IPS-18c (cell line): ENCODE results near the gene PSMG1.
"Not testable (repeated sequence)": the region's sequence is repeated elsewhere in the genome, so short reads cannot be mapped to it uniquely, and the experiment has no call there.

Experiments
- H3K4me3 ChIP-seq: 2 replicates; pipeline ENCODE4 v1.7.0; 2013; ENCODE audit warnings: low read depth, mild to moderate bottlenecking, low read length, moderate library complexity; ENCODE audit not compliant: insufficient read depth
- H3K9me3 ChIP-seq: one replicate; pipeline ENCODE4 v1.6.1; 2013; ENCODE audit warnings: mild to moderate bottlenecking, low read length, moderate library complexity; ENCODE audit not compliant: control insufficient read depth, insufficient read depth

PSMG1 gene, protein sequence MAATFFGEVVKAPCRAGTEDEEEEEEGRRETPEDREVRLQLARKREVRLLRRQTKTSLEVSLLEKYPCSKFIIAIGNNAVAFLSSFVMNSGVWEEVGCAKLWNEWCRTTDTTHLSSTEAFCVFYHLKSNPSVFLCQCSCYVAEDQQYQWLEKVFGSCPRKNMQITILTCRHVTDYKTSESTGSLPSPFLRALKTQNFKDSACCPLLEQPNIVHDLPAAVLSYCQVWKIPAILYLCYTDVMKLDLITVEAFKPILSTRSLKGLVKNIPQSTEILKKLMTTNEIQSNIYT

DNA sequence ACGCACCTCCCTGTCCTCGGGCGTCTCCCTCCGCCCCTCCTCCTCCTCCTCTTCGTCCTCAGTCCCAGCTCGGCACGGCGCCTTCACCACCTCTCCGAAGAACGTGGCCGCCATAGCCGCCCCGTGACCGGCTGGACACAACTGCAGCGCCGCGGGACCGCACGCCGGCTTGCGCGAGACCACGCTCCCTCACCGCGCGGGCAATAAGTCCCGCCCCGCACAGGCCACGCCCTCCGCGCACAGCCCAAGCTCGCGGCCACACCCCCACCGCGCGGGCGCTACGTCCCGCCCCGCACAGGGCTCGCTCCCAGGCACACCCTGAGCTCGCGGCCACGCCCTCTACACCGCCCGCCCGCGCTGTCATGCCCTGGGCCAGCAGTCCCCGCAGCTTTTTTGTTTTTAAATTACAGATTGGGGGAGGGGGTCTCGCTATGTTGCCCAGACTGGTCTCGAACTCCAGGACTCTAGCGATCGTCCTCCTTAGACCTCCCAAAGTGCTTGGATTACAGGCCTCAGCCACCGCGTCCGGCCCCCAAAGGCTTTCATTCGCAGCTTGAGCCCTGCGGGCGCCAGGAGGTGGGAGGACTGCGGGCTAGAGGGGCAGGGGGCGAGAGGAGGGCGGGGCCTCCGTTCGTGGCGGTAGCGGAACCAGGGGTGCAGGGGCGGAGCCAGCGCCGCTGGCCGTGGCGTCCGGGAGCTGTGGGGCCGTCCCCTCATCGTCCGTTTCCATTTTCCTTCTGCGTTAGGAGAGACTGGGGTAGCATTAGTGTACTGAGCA is at the start of gene PSMG1:
TSS of gene PSMG1 (minus strand) at position 180 of the 778 bp plus-strand sequence. CDS start at position 114, 66 bp downstream.
- Histone ChIP-seq H3K4me3 (peak within 1 kb of the TSS; percentile 90), H3K9me3 (no peaks in the 10 kb centered on the region)

DNA sequence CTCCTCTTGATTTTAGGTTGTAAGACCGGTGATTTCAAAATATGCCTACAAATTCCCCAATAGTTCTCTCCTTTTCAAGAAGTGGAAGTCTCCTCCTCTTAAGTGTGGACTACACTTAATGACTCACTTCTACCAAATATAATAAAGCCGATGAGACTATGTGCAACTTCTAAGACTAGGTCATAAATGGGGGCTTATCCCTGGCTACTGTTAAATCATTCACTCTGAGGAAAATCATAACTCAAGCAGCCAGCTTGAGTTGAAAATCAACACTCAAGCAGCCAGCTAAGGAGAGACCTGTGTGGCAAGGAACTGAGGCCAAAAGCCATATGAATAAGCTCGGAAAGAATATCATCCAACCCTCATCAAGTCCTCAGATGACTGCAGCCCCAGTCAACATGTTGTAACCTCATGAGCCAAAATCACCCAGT is 49.6 kb upstream of the PSMG1 start:
- no peaks in the 10 kb centered on the region for H3K9me3 ChIP-seq
- no peak overlapping the region for H3K4me3 ChIP-seq

GRCh38 chr21:39224930-39225329 is 41.7 kb upstream of the PSMG1 start:
- no peaks in the 10 kb centered on the region for H3K9me3 ChIP-seq
- H3K4me3 ChIP-seq: no peak overlapping the region

DNA sequence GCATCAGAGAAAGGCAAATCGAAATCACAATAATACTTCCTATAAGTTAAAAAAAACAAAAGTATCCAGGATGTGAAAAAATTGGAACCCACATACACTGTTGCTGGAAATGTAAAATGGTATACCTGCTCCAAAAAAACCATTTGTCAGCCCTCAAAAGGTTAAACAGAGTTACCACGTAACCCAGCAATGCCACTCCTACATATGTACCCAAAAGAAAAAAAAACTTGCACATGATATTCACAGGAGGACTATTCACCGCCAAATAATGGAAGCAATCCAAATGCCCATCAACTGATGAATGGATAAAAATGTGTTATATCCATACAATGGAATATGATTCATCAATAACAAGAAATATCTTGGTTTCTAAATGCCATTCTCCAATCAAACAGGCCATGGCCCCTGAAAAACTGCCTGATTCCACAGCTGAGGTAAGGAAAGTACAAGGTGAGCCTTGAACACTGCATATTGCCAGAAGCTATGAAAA is 38.8 kb upstream of the PSMG1 start:
- H3K4me3 ChIP-seq: no peak overlapping the region
- H3K9me3 ChIP-seq: no peaks in the 10 kb centered on the region

DNA sequence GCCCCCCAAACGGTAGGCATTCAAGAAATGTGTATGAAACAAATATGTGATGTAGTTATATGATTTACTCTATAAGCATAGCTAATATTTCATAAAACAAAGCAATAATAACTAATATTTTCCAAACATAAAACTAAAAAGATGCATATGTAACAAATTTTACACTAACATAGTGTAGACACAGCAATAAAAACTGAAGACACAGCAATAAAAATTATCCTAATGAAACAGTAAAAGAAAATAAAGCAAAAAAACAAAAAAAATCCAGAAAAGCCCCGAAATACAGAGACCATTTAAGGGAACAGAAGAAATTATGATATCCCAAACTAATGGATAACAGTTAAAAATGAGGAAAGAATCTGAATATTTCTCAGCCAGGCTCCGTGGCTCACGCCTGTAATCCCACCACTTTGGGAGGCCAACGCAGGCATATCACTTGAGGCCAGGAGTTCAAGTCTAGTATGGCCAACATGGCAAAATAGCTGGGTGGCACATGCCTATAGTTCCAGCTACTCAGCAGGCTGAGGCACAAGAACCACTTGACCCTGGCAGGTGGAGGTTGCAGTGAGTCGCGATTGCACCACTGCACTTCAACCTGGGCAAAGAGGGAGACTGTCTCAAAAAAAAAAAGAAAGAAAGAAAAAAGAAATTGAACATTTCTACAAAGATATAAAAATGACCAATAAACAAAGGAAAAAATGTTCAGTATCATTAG is 38.2 kb upstream of the PSMG1 start:
- Histone ChIP-seq H3K9me3 (no peaks in the 10 kb centered on the region), H3K4me3 (no peak overlapping the region)

- H3K4me3 ChIP-seq, H3K9me3 ChIP-seq: not testable (repeated sequence)
Observed at GRCh38 chr21:39220875-39221274, 37.6 kb upstream of the PSMG1 start.

DNA sequence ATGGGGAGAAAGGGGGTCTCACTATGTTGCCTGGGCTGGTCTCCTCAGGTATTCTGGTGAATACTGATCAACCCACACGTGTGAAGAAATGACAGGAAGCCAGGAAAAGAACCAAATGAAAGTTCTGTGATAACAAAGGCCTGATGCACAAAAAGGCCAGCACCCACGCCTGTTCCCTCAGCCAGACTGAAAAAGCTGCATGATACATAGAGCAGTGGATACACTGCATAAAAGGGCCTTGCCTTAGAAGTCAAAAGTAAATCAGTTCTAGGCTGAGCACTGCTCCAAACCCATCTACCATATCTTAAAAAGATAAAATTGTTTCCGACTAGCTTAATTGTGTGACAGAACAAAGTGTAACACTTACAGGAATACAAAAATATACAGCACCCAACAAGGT is 36.9 kb upstream of the PSMG1 start:
- H3K4me3 ChIP-seq: no peak overlapping the region
- no peaks in the 10 kb centered on the region for H3K9me3 ChIP-seq

DNA sequence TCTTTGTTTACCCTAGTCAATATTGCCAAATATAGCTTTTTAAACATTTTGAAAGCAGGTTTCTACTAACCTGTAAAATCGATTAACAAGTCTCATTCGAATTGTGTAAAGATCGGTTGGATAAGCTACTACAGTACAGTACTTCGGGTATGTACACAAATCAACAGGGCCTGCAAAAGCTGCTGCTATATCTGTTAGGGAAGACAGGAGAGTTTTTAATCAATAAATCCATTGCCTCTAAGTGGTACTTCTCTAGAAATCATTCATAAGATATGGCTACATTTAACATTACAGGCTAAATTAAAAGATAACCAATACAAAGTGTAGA is 34.8 kb upstream of the PSMG1 start:
- no peaks in the 10 kb centered on the region for H3K9me3 ChIP-seq
- no peak overlapping the region for H3K4me3 ChIP-seq

- Histone ChIP-seq H3K9me3 (no peaks in the 10 kb centered on the region), H3K4me3 (no peak overlapping the region)
Observed at GRCh38 chr21:39217356-39218081, 34.3 kb upstream of the PSMG1 start.

DNA sequence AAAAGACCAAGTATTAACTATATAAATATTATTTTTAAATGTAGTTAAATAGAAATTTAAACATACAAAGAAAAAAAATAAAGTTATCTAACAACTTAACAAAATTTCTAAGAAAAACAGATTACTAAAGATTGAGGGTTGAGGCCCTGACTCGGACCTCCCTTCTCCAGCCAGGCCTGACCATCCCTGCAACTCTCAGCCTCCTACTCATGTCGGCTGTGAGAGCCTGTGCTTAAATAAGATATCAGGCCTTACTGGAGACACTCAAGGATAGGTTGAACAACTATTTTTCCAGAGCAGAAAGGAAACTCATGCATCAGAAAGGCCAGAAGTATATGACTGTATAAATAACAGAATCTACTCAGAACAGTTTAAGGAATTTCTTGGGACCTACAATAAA is 33.0 kb upstream of the PSMG1 start:
- Histone ChIP-seq H3K9me3 (no peaks in the 10 kb centered on the region), H3K4me3 (no peak overlapping the region)

DNA sequence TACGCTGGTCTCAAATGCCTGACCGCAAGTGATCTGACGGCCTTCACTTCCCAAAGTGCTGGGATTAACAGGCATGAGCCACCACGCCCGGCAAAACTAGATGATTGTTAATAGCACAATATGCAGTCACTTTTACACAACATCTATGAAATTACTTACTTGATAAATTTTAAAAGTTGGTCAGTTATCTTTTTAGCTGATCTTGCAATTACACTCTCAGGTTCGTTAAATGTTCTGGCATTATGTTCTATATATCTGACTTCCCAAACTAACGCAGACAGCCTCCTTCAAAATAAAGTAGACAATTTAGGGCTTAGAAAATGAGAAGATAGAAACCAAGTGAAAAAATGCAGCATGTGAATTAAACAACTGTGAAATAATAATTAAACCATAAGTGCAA is 31.8 kb upstream of the PSMG1 start:
- no peaks in the 10 kb centered on the region for H3K9me3 ChIP-seq

DNA sequence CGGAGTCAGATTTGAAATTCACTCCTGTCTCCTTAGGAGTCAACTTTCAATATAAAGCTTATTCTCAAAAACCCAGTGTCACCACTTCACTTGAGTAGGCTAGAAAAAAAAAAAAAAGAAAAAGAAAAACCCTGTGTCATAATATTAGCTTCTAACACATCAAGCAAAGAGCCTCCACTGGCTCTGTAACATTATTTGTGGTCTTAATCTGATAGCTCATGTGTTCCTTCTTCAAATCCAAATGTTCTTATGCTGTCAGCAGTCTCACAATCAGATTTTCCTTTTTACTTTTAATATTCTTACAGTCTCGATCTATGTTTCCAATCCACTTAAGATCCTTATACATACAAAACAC is 26.1 kb upstream of the PSMG1 start:
- no peaks in the 10 kb centered on the region for H3K9me3 ChIP-seq
- no peak overlapping the region for H3K4me3 ChIP-seq

More for the DNA sequence above, 31.8 kb upstream of the PSMG1 start:
- H3K4me3 ChIP-seq: no peak overlapping the region

GRCh38 chr21:39208624-39209333 is 25.5 kb upstream of the PSMG1 start:
- no peak overlapping the region for H3K4me3 ChIP-seq

DNA sequence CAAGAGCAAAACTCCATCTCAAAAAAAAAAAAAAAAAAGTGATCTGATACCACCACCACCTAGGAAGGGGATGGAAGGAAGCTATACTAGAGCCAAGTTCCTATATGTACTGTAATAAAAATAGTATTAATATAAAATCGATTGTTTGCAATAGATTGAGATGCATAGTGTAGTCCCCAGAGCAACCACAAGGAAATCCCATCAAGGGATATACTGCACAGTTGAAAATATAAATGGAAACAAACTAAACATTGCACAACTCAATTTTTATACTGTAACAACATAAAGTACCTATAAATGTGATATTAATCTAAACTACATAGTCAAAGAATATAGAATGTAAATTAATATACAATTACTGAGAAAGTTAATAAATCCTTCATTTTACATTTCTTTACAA is 20.9 kb upstream of the PSMG1 start:
- H3K9me3 ChIP-seq: no peaks in the 10 kb centered on the region
- H3K4me3 ChIP-seq: no peak overlapping the region

More at GRCh38 chr21:39208624-39209333, 25.5 kb upstream of the PSMG1 start:
- H3K9me3 ChIP-seq: no peaks in the 10 kb centered on the region

DNA sequence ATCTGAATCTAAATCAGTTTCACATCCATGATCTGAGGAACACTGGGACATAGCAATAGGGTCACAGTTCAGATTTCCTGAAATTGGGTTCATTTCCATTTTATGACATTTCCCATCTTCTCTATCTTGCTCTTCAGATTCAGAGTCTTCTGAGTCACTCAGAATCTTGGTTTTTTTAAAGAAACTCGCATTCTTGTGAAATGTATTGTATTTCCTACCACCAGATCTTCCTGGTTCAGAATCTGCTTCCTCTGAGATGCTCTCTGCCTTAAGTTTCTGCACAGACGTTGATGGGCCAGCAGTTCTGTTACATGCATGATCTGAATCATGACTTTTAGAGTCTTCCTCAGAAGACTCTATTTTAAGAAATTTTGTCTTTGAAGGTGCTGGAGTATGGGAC is 15.5 kb upstream of the PSMG1 start:
- no peak overlapping the region for H3K4me3 ChIP-seq

DNA sequence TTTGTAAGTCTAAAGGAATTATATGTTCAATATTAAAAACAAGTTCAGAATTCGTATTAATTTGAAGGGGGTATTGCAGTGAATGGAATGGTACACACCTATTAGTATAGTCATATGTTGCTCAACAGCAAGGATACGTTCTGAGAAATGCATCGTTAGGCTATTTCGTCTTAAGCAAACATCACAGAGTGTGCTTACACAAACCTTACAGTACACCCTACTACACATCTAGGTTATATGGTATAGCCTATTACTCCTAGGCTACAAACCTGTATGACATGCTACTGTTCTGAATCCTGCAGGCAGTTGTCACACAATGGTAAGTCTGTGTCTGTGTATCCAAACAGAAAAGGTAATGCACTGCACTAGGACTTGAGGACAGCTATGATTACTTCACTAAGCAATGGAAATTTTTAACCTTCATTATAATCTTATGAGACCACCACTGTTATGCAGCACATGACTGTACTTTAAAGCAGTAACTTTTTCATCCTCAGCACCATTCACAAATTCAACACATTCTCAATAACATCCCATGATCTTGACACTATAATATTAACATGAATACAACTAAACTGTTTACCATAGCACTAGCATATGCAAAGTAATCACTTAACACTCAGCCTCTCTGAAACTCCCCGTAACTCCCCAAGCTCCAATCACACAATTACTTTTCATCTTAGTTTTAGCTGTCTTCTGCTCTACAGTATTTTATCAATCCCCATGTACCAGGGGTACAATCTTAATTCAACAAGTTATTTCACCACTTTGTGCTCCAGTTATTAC is 14.4 kb upstream of the PSMG1 start:
- H3K4me3 ChIP-seq: no peak overlapping the region
- no peaks in the 10 kb centered on the region for H3K9me3 ChIP-seq

More for the DNA sequence above, 15.5 kb upstream of the PSMG1 start:
- H3K9me3 ChIP-seq: no peaks in the 10 kb centered on the region
